Measurements from ENCODE around the gene GSK3B.
"Not testable (repeated sequence)": the region's sequence is repeated elsewhere in the genome, so short reads cannot be mapped to it uniquely, and the experiment has no call there.

The GSK3B gene

GRCh38 chr3:120057626-120058025 lies 36.6 kb downstream of the GSK3B start:
- no peaks in the 10 kb centered on the region for H3K27me3 Mint-ChIP-seq (ENCODE audit: low read depth)

DNA sequence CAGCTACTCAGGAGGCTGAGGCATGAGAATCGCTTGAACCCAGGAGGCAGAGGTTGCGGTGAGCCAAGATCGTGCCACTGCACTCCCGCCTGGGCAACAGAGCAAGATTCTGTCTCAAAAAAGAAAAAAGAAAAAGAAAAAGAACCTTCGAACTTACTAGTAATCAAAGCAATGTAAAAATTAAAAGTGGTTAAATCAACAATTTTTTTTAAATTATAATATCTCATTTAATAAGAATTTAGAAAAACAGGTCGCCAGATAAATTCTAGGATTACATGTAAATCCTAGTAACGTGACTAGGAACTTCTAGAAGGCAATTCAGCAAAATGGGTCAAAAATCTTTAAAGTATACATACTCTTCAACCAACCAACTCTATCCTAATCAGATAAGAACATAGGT lies 37.2 kb downstream of the GSK3B start:
- peaks cover 21% of the 10 kb centered on the region for H3K4me1 Mint-ChIP-seq (ENCODE audit: low read depth)
- H3K27me3 Mint-ChIP-seq (ENCODE audit: low read depth), result no peaks in the 10 kb centered on the region
- H3K36me3 Mint-ChIP-seq (ENCODE audit: low read depth), result peaks cover 23% of the 10 kb centered on the region
- no peak overlapping the region for H3K4me3 Mint-ChIP-seq
- no peak overlapping the region for H3K27ac Mint-ChIP-seq
- H3K9me3 Mint-ChIP-seq, result no peaks in the 10 kb centered on the region
- DNase-seq (ENCODE audit: low spot score), result no peak

More at GRCh38 chr3:120057626-120058025, 36.6 kb downstream of the GSK3B start:
- no peak overlapping the region for H3K4me3 Mint-ChIP-seq
- DNase-seq (ENCODE audit: low spot score), result no peak
- peaks cover 15% of the 10 kb centered on the region for H3K4me1 Mint-ChIP-seq (ENCODE audit: low read depth)
- H3K36me3 Mint-ChIP-seq (ENCODE audit: low read depth), result peaks cover 23% of the 10 kb centered on the region
- H3K9me3 Mint-ChIP-seq, result no peaks in the 10 kb centered on the region
- no peak overlapping the region for H3K27ac Mint-ChIP-seq

DNA sequence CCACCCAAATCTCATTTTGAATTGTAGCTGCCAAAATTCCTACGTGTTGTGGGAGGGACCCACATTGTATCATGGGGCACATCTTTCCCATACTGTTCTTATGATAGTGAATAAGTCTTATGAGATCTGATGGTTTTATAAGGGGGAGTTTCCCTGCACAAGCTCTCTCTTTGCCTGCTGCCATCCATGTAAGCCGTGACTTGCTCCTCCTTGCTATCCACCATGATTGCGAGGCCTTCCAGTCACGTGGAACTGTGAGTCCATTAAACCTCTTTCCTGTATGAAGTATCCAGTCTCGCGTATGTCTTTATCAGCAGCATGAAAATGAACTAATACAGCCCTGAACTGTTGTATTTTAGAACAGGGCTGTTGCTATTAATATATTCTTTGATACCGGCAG lies 40.6 kb downstream of the GSK3B start:
- H3K36me3 Mint-ChIP-seq (ENCODE audit: low read depth), result peaks cover 36% of the 10 kb centered on the region
- H3K27me3 Mint-ChIP-seq (ENCODE audit: low read depth); DNase-seq (ENCODE audit: low spot score); H3K27ac Mint-ChIP-seq; H3K9me3 Mint-ChIP-seq; H3K4me3 Mint-ChIP-seq: not testable (repeated sequence)
- peaks cover 39% of the 10 kb centered on the region for H3K4me1 Mint-ChIP-seq (ENCODE audit: low read depth)

- DNase-seq (ENCODE audit: low spot score), result no peak
- Mint-ChIP-seq H3K36me3 (ENCODE audit: low read depth) (peaks cover 39% of the 10 kb centered on the region), H3K9me3 (peaks cover 8% of the 10 kb centered on the region), H3K27me3 (ENCODE audit: low read depth) (no peaks in the 10 kb centered on the region), H3K4me3 (peak overlapping the region; percentile 16), H3K4me1 (ENCODE audit: low read depth) (peaks cover 38% of the 10 kb centered on the region), H3K27ac (peak overlapping the region; percentile 6)
These were observed 41.6 kb downstream of the GSK3B start for GRCh38 chr3:120052677-120053076.

DNA sequence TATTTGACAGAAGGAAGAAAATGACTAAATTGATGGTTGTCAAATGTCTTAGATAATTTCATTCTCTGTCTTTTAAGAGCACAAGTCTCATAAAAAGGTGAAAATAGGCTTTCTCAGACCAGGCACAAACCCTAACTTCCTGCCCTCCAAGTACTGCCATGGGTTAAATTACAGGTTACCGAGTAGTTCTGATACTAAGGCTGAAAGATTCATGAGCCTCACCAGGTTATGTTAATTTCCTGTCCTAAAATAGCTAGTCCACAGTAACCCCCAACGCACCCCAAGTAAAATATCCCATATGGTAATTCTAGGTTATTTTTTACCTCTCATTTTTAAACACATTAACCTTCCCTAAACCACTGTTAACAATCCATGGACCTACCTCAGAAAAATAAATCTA lies 42.0 kb downstream of the GSK3B start:
- Mint-ChIP-seq H3K4me3 (peak overlapping the region; percentile 16), H3K4me1 (ENCODE audit: low read depth) (peaks cover 37% of the 10 kb centered on the region), H3K27ac (peak overlapping the region; percentile 6), H3K9me3 (peaks cover 13% of the 10 kb centered on the region), H3K27me3 (ENCODE audit: low read depth) (no peaks in the 10 kb centered on the region), H3K36me3 (ENCODE audit: low read depth) (peaks cover 42% of the 10 kb centered on the region)
- DNase-seq (ENCODE audit: low spot score), result no peak

DNA sequence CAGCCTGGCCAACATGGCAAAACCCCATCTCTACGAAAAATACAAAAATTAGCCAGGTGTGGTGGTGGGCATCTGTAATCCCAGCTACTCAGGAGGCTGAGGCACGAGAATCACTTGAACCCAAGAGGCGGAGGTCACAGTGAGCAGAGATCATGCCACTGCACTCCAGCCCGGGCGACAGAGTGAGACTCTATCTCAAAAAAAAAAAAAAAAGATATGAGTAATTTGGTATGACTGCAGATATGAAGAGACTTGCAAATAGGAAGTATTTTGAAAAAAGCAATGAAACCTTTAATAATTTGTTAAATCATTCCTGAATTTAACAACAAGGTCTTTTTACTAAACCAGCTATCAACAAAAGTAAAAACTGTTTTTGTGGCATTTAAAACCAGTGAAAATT lies 42.7 kb downstream of the GSK3B start:
- Mint-ChIP-seq H3K36me3 (ENCODE audit: low read depth) (peaks cover 46% of the 10 kb centered on the region), H3K9me3 (peaks cover 18% of the 10 kb centered on the region), H3K4me1 (ENCODE audit: low read depth) (peaks cover 37% of the 10 kb centered on the region)
- DNase-seq (ENCODE audit: low spot score); H3K27ac Mint-ChIP-seq; H3K27me3 Mint-ChIP-seq (ENCODE audit: low read depth); H3K4me3 Mint-ChIP-seq: not testable (repeated sequence)

GRCh38 chr3:120049881-120050539 lies 44.2 kb downstream of the GSK3B start:
- peaks cover 50% of the 10 kb centered on the region for H3K36me3 Mint-ChIP-seq (ENCODE audit: low read depth)
- peaks cover 28% of the 10 kb centered on the region for H3K9me3 Mint-ChIP-seq
- no peaks in the 10 kb centered on the region for H3K27me3 Mint-ChIP-seq (ENCODE audit: low read depth)
- H3K27ac Mint-ChIP-seq, result no peak overlapping the region
- H3K4me3 Mint-ChIP-seq, result no peak overlapping the region
- DNase-seq (ENCODE audit: low spot score), result no peak
- peaks cover 41% of the 10 kb centered on the region for H3K4me1 Mint-ChIP-seq (ENCODE audit: low read depth)

GRCh38 chr3:120049072-120049471 lies 45.2 kb downstream of the GSK3B start:
- Mint-ChIP-seq H3K4me3 (no peak overlapping the region), H3K27me3 (ENCODE audit: low read depth) (no peaks in the 10 kb centered on the region), H3K27ac (no peak overlapping the region), H3K4me1 (ENCODE audit: low read depth) (peaks cover 38% of the 10 kb centered on the region), H3K9me3 (peaks cover 37% of the 10 kb centered on the region), H3K36me3 (ENCODE audit: low read depth) (peaks cover 51% of the 10 kb centered on the region)
- DNase-seq (ENCODE audit: low spot score), result no peak

GRCh38 chr3:120048355-120049041 lies 45.7 kb downstream of the GSK3B start:
- no peak for DNase-seq (ENCODE audit: low spot score)
- no peak overlapping the region for H3K27ac Mint-ChIP-seq
- peaks cover 54% of the 10 kb centered on the region for H3K36me3 Mint-ChIP-seq (ENCODE audit: low read depth)
- H3K4me3 Mint-ChIP-seq, result no peak overlapping the region
- H3K9me3 Mint-ChIP-seq, result peaks cover 43% of the 10 kb centered on the region
- H3K27me3 Mint-ChIP-seq (ENCODE audit: low read depth), result no peaks in the 10 kb centered on the region
- H3K4me1 Mint-ChIP-seq (ENCODE audit: low read depth), result peaks cover 38% of the 10 kb centered on the region

- Mint-ChIP-seq H3K4me1 (ENCODE audit: low read depth) (peaks cover 35% of the 10 kb centered on the region), H3K27ac (no peak overlapping the region), H3K27me3 (ENCODE audit: low read depth) (no peaks in the 10 kb centered on the region), H3K36me3 (ENCODE audit: low read depth) (peaks cover 57% of the 10 kb centered on the region), H3K4me3 (no peak overlapping the region), H3K9me3 (peaks cover 51% of the 10 kb centered on the region)
- no peak for DNase-seq (ENCODE audit: low spot score)
These were observed 46.6 kb downstream of the GSK3B start for GRCh38 chr3:120047686-120048085.

DNA sequence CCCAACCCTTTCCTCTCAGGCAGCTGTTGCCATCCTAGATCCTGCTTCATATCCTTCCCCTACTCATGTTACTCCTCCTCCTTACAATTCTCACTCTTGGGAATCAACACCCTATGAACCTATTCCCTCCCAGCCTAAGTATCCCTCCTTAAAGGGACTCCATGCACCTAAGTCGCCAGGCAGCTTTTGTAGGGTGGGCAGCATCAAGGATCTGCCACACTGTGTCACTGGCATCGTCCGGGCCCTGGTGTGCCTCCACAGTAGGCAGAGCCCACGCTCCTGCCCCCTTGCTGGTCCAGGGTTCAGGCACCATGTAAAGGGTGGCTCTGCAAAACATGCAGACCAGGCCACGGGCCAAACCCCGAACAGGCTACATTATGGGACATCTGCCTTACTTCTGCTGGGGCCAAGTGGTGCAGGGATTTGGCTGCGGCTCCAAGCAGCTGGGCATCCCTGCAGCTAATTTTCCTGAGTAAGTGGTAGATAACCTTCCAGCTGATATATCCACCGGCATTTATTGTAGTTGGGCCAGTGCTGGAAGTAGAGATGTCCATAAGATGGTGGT lies 53.4 kb downstream of the GSK3B start:
- H3K4me3 Mint-ChIP-seq, result no peak overlapping the region
- no peak for DNase-seq (ENCODE audit: low spot score)
- H3K27ac Mint-ChIP-seq, result no peak overlapping the region
- peaks cover 7% of the 10 kb centered on the region for H3K4me1 Mint-ChIP-seq (ENCODE audit: low read depth)
- H3K9me3 Mint-ChIP-seq, result peaks cover 75% of the 10 kb centered on the region
- H3K27me3 Mint-ChIP-seq (ENCODE audit: low read depth), result no peaks in the 10 kb centered on the region
- H3K36me3 Mint-ChIP-seq (ENCODE audit: low read depth), result peaks cover 82% of the 10 kb centered on the region

GRCh38 chr3:120039642-120040610 lies 54.3 kb downstream of the GSK3B start:
- Mint-ChIP-seq H3K27ac (no peak overlapping the region), H3K36me3 (ENCODE audit: low read depth) (peaks cover 74% of the 10 kb centered on the region), H3K4me1 (ENCODE audit: low read depth) (peaks cover 4% of the 10 kb centered on the region), H3K9me3 (peaks cover 65% of the 10 kb centered on the region), H3K4me3 (no peak overlapping the region), H3K27me3 (ENCODE audit: low read depth) (no peaks in the 10 kb centered on the region)
- DNase-seq (ENCODE audit: low spot score), result no peak

DNA sequence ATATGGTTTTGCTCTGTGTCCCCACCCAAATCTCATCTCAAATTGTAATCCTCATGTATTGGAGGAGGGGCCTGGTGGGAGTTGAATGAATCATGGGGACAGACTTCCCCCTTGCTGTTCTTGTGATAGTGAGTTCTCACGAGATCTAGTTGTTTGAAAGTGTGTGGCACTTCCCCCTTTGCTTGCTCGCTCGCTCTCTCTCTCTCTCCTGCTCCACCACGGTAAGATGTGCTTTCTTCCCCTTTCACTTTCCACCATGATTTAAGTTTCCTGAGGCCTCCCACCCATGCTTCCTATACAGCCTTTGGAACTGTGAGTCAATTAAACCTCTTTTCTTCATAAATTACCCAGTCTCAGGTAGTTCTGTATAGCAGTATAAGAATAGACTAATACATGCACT lies 60.7 kb downstream of the GSK3B start:
- H3K36me3 Mint-ChIP-seq (ENCODE audit: low read depth), result peaks cover 22% of the 10 kb centered on the region
- no peak overlapping the region for H3K27ac Mint-ChIP-seq
- DNase-seq (ENCODE audit: low spot score), result no peak
- peaks cover 11% of the 10 kb centered on the region for H3K4me1 Mint-ChIP-seq (ENCODE audit: low read depth)
- H3K4me3 Mint-ChIP-seq, result no peak overlapping the region
- peaks cover 14% of the 10 kb centered on the region for H3K9me3 Mint-ChIP-seq
- no peaks in the 10 kb centered on the region for H3K27me3 Mint-ChIP-seq (ENCODE audit: low read depth)
